NCI-H146 (cell line): ENCODE measurements around the gene ATP5F1E.
A peak's percentile ranks its signal among the peaks of the same experiment; 100 is the strongest.
"Not testable (repeated sequence)": the region's sequence is repeated elsewhere in the genome, so short reads cannot be mapped to it uniquely, and the experiment has no call there.

Experiments used
- DNase-seq: peaks from one replicate; lab custom pipeline; 2025; lab: John Stamatoyannopoulos, UW

The ATP5F1E gene

GRCh38 chr20:59019217-59019616 is 12.9 kb downstream of the ATP5F1E start, which contains the start of gene TUBB1:
Gene TUBB1 (plus strand): TSS chr20:59019429. CDS start chr20:59019523, 94 bp downstream.
- DNase-seq = no peak

- DNase-seq = no peak
Measured at GRCh38 chr20:59018817-59019216, 13.3 kb downstream of the ATP5F1E start.

- DNase-seq = no peak
Measured at GRCh38 chr20:59017493-59018231, 14.5 kb downstream of the ATP5F1E start.

- DNase-seq = no peak
Measured at GRCh38 chr20:59016795-59017492, 15.2 kb downstream of the ATP5F1E start.

DNA sequence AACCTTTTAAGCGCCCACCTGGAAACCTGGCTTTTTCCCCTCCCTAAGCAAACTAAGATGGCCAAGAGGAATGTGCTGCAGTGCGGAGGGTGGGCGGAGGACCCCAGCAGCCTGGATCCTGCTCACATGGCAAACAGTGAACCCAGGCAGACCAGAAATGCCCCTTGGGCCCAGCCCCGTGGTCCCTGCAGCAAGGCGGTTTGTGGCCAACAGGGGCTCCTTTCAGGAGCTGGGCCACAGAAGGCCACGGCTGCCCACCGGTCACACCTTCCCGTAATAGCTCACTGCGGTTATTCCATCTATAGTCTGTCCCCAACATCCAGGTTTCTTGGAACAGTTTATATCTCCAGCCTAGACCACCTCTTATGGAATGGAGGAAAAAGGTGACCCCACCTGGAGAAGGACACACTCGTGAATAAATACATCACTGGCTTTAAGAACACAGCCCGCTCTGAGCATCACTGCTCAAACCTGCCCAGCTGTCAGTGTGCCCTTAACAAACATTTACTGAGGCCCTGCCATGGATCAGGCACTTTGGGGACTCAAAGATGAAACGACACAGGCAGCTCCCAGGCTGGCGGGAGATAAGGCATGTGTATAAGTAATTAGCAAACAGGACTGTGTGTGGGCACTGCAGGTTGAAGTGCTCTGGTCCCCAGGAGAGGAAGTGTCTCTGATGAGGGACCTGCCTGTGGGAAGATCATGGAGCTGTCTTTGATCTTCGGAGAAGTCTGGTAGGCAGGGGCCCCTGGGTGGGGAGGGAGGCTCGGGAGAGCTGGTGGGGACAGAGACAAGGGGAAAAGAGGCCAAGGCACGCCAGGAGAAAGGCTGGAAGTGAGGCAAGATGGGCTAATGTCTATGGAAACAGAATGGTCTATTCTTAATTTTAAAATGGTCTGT is 16.1 kb downstream of the ATP5F1E start:
- no peak for DNase-seq

- DNase-seq = no peak
Measured at GRCh38 chr20:59015411-59015810, 16.7 kb downstream of the ATP5F1E start.

DNA sequence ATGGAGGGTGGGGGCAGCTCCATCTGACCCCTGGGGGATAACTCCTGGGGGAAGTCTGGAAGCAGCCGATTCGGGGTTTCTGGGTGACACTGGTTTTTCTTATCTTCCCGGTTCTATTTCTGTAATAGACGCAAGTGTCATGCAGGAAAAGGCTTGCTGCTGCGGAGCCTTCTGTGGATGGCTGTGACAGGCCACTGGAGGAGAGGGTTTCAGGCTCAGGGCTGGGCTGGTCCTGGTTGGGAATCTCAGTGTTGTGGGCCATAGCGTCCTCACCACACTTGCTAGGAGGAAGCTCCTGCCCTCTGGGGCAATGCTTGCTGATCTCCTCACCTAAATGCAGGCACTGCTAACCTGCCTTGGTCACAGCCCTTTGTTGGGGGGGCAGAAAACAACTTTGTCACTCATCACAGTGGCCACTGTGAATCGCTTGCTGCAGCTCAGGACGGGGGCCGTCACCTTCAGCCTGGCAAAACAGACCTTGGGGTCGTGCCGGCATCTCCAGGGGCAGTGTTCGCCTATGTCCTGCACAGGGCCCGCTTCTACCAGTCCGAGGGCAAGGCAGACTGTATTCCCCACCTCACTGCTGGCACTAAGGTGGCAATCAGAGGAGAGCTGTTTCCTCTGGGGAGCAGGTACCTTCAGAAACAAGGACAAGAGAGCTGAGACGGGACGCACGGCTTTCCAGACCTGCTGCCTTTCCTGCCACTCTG is 17.3 kb downstream of the ATP5F1E start:
- DNase-seq = no peak

DNA sequence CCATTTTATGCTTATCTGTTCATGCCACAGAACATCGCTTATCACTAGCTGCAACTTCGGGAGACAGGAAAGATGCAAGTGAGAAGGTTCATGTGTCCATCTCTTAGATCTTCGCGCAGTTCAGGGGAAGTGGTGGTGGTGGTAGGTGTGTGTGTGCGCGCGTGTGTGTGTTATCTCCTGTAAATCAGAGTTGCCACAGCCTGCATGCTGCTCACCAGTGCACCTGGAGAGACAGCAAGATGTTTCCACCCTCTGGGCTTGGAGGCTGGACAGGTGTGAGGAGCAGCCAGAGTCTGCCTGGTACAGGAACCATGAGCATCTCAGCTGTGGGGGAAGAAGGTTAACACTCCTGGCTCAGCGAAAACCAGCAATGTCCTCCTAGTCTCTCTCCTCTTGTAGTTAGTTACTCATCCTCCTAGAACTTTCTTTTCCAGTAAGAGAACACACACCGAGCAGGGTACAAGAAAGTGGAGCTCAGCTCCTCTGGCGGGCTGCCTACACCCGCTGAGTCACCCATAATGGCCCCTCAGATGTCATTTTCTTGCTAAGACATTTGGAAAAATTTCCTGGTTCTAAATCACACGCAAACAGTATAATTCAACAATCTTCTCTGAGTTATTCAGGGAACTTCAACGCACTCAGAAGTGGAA is 18.1 kb downstream of the ATP5F1E start:
- DNase-seq = no peak

DNA sequence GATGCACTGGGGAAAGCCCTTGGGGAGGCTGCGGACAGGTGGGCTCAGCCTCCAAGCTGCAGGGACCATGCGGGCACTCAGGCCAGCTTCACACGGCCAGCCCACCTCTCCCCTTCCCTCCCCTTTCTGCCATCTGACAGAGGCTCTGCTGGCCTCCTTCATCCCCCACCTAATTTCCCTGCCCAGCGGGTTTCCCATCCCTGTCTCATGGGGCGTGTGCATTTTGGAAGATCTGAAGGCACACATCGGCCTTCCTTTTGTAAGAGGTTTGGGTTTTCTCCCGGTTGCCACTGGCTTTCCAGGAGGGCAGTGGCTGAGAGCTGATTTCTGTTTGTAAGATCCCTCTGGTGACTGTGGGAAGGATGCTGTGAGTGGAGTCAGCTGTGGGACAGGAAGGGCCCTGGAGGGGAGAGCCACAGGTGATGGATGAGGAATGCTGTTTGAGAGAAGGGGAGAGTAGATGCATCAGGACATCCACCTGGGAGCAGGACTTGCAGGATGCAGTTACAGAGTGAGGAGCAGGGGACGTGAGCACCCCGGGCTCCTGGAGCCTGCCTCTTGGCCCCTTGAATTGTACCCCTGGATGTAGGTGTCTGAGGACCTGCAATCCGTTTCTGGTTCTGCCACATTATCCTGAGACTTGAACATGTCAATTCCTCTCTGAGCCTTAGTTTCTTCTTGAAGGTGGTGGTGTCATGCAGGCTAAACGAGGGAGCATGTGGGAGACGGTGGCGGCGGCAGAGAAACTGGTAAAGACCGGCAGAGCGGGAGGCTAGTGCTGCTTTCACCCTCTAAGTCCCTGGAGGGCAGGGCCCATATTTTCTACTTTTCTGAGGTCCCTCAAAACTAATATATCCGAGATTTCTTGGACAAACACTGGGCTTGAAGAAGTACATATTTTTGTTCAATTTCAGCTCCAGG is 18.8 kb downstream of the ATP5F1E start:
- DNase-seq = no peak

GRCh38 chr20:59011874-59012157 is 20.3 kb downstream of the ATP5F1E start:
- DNase-seq = not testable (repeated sequence)

DNA sequence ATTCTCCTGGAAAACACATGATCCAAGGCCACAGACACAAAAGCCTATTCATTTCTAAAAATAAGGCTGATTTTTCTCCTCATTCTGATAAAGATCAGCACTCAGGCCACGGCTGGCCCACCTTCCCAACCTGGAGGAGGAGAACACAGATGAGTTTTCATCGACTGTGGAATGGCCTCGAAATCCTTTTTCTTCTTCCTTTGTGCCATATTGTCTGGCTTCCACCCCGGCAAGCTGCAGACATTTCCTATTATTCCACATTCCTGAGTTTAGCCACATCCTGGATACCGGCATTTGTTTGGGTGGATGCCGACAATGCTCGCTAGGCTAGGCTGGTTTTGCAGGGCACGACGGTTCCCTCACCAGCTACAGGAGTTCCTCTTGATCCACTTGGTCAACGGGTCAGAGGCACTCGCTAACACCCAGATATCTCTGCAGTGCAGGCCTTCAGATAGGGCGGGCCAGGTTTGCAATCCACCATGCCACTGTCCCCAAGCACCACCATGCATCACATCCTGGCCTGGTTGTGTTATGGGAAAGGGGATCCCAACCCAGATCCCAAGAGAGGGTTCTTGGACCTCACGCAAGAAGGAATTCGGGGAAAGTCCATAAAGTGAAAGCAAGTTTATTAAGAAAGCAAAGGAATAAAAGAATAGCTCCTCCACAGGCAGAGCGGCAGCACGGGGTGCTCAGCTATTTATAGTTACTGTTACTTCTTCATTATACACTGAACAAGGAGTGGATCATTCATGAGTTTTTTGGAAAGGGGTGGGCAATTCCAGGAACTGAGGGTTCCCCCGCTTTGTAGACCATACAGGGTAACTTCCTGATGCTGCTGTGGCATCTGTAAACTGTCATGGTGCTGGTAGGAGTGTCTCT is 20.9 kb downstream of the ATP5F1E start:
- no peak for DNase-seq

DNA sequence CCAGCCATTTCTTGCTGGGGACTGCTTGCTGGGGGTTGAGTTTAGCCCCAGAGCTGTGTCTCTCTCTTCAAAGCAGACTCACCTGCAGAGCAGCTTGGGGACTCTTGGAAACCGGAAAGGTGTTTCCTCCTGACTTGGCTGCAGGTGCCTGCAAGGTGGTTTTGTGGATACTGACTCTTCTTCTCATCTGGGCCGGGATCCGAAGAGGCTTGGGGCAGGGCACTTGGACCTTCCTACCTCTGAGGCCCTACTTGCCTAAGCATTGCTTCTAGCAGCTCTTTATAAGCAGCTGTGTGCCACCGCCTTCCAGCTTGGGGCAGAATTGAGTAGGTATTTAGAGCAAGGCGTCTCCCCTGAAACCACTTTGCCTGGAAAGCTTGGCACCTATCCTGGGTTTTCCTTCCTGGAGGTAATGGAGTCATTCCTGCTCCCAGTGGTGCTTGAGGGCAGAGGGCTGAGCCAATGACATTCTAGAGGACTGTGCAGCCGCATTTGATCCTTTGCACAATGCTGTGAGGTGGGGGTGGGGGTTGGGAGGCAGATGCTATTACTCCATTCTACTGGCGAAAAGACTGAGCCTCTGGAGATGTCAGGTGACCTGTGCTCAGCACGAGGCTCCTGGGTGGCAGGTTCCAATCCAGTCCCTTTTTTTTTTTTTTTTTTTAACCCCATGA is 21.7 kb downstream of the ATP5F1E start:
- DNase-seq = no peak

DNA sequence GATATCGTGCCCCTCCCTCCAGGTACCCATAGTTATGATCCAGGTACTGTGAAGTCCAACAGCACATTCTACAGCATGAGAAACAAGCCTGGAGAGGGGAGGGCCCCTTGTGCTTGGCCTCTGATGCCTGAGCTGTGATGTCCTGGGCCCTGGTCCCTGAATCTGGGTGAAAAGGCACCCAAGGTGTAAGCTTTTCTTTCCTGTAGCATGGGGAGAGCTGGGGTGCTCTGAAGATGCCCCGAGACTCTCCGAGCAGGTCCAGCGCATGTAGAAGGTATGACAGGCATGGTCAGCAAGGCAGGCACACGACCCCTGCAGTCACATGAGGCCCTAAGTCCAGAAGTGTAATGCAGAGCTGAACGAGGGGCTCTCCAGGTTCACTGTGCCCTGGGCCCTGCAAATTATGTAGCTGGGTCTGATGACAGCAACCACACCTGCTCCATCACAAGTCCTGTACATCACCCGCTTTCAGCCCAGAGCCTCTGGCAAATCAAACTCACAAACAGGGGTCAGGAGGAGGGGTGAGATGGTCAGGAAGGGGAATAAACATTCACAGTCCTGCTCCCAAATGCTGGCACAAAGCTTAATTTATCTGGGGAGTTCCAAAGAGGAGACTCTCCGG is 23.3 kb downstream of the ATP5F1E start:
- DNase-seq = no peak

DNA sequence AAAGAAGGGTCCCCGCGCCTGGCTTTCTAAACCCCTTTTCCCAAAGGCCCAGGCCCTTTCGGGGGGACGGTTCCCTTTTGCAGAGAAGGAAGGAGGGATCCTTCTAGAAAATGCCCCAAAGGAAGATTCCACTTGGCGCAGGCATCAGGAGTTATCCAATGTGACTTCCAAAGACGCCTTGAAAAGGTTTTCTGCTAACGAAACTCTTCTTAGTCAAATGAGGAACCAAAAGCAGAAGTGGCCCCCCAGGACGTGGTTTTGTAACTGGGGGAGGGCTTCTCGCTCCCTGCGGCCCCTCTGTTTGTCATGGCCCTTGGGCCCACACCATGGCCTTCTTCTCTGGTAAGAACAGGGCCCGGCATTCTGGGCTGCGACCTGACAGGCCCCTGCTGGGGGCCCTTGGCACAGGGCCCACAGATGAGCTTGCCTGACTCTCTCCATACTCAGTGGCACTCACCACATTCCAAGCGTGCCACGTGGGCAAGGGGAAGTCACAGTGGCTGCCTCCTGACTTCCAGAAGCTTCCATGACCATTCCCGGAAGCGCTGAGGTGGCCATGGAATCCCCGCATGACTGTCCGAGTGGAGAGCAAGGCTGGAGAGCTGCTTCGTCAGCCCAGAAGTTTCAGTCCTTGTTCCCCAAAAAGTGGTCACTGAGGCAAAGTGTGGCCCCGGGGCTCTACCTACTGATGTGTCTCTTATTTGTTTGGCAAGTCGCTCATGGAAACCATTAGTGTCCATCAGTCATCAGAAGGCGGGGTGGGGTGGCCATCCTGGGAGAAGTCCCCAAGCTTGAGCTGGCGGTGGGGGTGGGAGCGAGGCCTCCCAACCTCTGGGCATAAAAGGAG is 24.2 kb downstream of the ATP5F1E start:
- no peak for DNase-seq

DNA sequence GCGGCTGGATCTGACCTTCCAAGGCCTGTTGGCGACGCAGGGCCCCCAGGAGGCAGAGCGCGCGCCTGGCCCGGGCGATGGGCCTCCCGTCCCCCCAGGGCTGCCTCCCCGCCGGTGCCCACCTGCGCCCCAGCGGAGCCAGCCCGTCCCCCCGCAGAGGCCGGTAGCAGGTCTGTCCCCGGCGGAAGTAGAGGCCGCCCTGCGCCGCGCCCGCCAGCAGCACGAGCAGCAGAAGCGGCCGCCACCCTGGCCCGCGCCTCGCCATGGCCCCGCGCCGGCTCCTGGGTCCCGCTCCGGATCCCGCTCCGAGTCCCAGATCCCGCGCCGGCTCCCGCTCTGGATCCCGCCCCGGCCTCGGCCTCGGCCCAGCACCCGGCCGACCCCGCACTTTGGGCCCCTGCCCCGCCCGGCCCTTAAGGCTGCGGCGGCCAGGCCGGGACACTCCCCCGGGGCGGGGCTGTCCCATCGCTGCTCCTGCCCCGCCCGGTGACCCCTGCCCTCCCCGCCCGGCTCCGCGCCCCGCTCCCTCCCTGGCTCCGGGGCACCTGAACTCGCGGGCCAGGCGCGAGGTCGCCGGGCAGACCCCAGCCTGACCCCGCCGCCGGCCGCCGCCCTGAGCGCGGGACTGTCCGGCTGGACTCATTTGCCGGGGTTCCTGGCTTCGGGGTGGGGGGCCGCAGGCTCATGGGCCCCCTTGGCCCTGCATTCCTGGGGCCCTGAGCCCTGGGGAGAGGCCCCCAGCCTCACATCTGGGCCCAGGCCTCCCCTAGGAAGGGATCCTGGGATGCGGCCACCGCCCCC is 25.1 kb downstream of the ATP5F1E start, which contains the start of gene CTSZ:
CTSZ (minus strand) TSS at position 391 of the 801 bp plus-strand sequence; CDS start at position 265, 126 bp downstream.
- peak; percentile 51 for DNase-seq

DNA sequence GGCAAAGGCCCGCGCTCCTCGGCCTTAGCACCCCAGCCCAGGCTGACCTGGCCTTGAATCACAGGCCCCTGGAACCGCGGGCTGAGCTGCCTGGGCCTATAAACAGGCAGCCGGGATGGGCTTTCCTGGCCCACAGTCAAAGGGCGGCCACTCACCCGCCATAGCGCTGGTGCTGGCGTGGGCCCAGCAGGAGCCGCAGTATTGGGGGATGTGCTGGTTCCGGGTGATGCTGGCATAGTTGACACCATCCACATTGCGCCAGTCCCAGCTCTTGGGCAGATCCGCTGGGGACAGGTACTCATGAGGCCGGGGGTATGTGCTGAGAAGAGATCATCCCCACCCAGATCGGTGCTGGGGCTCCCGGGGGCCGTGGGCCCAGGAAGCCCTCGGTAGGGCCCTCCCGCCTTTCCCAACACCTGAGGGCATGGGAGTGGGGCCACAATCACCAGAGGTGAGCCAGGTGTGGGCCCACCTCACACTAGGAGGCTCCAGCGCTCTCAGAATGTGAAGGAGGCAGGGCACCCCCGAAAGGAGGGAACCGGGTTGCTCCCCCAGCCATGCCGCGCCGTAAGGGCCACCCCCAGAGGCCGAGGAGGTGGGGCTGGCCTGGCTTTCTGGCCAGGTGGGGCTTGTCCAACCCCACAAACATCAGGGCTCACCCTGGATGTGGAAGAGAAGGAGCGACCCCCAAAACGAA is 25.8 kb downstream of the ATP5F1E start:
- DNase-seq = no peak
